Measurements from ENCODE around the gene SHH. TPM values are rescaled to one million over a fixed set of nuclear protein-coding genes. Genes with fewer than 3 reads are reported as not detected.

SHH gene
- total RNA-seq, 1 donor from 2014 or later, result 0.16 TPM

DNA sequence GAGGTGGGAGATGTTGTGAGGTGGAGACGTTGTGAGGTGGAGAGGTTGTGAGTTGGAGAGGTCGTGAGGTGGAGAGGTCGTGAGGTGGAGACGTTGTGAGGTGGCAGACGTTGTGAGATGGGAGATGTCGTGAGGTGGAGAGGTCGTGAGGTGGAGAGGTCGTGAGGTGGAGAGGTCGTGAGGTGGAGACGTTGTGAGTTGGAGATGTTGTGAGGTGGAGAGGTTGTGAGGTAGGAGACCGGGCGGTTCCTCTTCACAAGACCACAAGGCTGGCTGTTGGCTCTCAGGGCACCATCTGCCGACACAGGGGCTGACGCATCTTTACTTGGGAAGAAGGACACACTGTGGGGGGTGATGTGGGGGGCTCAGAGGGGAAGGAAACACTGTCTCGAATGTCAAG, 34.7 kb upstream of the SHH start:
- H3K36me3 Mint-ChIP-seq (ENCODE audit: low read depth, unreplicated experiment), result no peaks in the 10 kb centered on the region
- H3K27ac ChIP-seq (ENCODE audit: low read depth, low read length), result no peak overlapping the region
- H3K9ac ChIP-seq (ENCODE audit: low read length), result no peak overlapping the region
- TF ChIP-seq, protein P1, sequence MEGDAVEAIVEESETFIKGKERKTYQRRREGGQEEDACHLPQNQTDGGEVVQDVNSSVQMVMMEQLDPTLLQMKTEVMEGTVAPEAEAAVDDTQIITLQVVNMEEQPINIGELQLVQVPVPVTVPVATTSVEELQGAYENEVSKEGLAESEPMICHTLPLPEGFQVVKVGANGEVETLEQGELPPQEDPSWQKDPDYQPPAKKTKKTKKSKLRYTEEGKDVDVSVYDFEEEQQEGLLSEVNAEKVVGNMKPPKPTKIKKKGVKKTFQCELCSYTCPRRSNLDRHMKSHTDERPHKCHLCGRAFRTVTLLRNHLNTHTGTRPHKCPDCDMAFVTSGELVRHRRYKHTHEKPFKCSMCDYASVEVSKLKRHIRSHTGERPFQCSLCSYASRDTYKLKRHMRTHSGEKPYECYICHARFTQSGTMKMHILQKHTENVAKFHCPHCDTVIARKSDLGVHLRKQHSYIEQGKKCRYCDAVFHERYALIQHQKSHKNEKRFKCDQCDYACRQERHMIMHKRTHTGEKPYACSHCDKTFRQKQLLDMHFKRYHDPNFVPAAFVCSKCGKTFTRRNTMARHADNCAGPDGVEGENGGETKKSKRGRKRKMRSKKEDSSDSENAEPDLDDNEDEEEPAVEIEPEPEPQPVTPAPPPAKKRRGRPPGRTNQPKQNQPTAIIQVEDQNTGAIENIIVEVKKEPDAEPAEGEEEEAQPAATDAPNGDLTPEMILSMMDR (IDR thresholded peaks at IDR 0.05; ENCODE audit: insufficient read depth, low read depth, low read length), result no peak
- TF ChIP-seq EZH2 (IDR thresholded peaks at IDR 0.05; ENCODE audit: insufficient read depth, low read length), result no peak
- no peak overlapping the region for H3K4me3 Mint-ChIP-seq (ENCODE audit: unreplicated experiment)
- no peaks in the 10 kb centered on the region for H3K4me1 Mint-ChIP-seq (ENCODE audit: low read depth, unreplicated experiment)
- DNase-seq (ENCODE audit: low read depth), result no peak
- no peak overlapping the region for H3K4me3 ChIP-seq (ENCODE audit: insufficient read depth, low read depth, low read length)
- no peaks in the 10 kb centered on the region for H3K4me1 ChIP-seq (ENCODE audit: insufficient read depth, low read length)
- FAIRE-seq, result no peak
- no peak overlapping the region for H3K4me2 ChIP-seq (ENCODE audit: low read length)
- H4K20me1 ChIP-seq (ENCODE audit: insufficient read depth, low read length), result no peaks in the 10 kb centered on the region
- no peak overlapping the region for H3K27ac Mint-ChIP-seq (ENCODE audit: unreplicated experiment)
- H3K9me3 ChIP-seq (ENCODE audit: insufficient read depth, low read depth, low read length), result no peaks in the 10 kb centered on the region
- H2AFZ ChIP-seq (ENCODE audit: low read depth, low read length), result no peak overlapping the region
- H3K9me3 Mint-ChIP-seq (ENCODE audit: unreplicated experiment), result no peaks in the 10 kb centered on the region
- peaks cover 3% of the 10 kb centered on the region for H3K27me3 ChIP-seq (ENCODE audit: insufficient read depth, low read length)
- H3K27me3 Mint-ChIP-seq (ENCODE audit: low read depth, unreplicated experiment), result peaks cover 28% of the 10 kb centered on the region
- no peaks in the 10 kb centered on the region for H3K79me2 ChIP-seq (ENCODE audit: insufficient read depth, low read length)
- no peaks in the 10 kb centered on the region for H3K36me3 ChIP-seq (ENCODE audit: insufficient read depth, low read length)

DNA sequence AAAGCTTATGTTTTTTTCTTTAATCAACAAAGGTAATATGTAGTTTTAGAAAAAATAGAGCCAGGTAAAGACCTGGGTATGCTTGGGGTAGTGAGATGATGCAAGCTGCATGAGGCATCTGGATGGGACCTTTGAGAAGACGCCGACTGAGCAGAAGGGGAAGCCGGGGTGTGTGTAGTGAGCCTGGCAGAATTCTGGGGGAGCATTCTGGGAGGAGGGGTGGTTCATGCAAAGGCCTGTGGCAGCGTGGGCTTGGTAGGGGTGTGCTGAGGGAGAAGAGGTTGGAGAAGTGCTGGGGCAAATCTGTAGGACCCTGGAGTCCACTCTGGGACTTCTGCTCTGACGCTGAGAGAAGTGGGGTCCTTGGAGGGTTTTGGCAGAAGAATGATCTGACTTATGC, 33.9 kb upstream of the SHH start:
- Mint-ChIP-seq H3K9me3 (ENCODE audit: unreplicated experiment) (no peaks in the 10 kb centered on the region), H3K27ac (ENCODE audit: unreplicated experiment) (no peak overlapping the region), H3K4me3 (ENCODE audit: unreplicated experiment) (no peak overlapping the region), H3K27me3 (ENCODE audit: low read depth, unreplicated experiment) (peaks cover 24% of the 10 kb centered on the region), H3K36me3 (ENCODE audit: low read depth, unreplicated experiment) (no peaks in the 10 kb centered on the region), H3K4me1 (ENCODE audit: low read depth, unreplicated experiment) (no peaks in the 10 kb centered on the region)
- Histone ChIP-seq H3K9ac (ENCODE audit: low read length) (no peak overlapping the region), H3K9me3 (ENCODE audit: insufficient read depth, low read depth, low read length) (no peaks in the 10 kb centered on the region), H2AFZ (ENCODE audit: low read depth, low read length) (no peak overlapping the region), H3K4me2 (ENCODE audit: low read length) (no peak overlapping the region), H3K4me3 (ENCODE audit: insufficient read depth, low read depth, low read length) (no peak overlapping the region), H3K4me1 (ENCODE audit: insufficient read depth, low read length) (no peaks in the 10 kb centered on the region), H3K27ac (ENCODE audit: low read depth, low read length) (no peak overlapping the region), H3K79me2 (ENCODE audit: insufficient read depth, low read length) (no peaks in the 10 kb centered on the region), H3K36me3 (ENCODE audit: insufficient read depth, low read length) (no peaks in the 10 kb centered on the region), H4K20me1 (ENCODE audit: insufficient read depth, low read length) (no peaks in the 10 kb centered on the region), H3K27me3 (ENCODE audit: insufficient read depth, low read length) (peaks cover 3% of the 10 kb centered on the region)
- DNase-seq (ENCODE audit: low read depth) (no peak), FAIRE-seq (no peak)
- TF ChIP-seq, protein P1 (IDR thresholded peaks at IDR 0.05; ENCODE audit: insufficient read depth, low read depth, low read length), result no peak
- TF ChIP-seq EZH2 (IDR thresholded peaks at IDR 0.05; ENCODE audit: insufficient read depth, low read length), result no peak

DNA sequence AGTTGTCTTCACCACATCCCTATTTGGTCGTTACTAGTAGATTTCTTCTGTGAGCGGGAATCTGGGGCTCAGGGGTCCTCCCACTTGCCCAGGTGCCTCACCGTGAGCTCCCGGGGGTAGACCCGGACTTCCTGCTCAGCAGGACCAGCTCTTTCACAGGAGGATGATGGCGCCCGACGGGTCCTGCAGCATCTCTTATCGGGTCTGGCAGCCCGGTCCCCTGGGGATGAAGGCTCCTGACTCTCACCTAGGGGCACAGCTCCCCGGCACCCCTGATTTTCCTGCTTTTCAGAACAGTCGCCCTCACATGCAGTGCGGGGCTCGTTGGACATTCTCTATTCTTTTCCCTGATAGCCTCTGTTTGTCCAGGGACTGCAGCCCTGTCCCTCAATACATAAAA, 33.0 kb upstream of the SHH start:
- Mint-ChIP-seq H3K27me3 (ENCODE audit: low read depth, unreplicated experiment) (peaks cover 16% of the 10 kb centered on the region), H3K9me3 (ENCODE audit: unreplicated experiment) (no peaks in the 10 kb centered on the region), H3K27ac (ENCODE audit: unreplicated experiment) (no peak overlapping the region), H3K4me3 (ENCODE audit: unreplicated experiment) (no peak overlapping the region), H3K4me1 (ENCODE audit: low read depth, unreplicated experiment) (no peaks in the 10 kb centered on the region), H3K36me3 (ENCODE audit: low read depth, unreplicated experiment) (no peaks in the 10 kb centered on the region)
- no peak overlapping the region for H3K4me2 ChIP-seq (ENCODE audit: low read length)
- no peaks in the 10 kb centered on the region for H3K9me3 ChIP-seq (ENCODE audit: insufficient read depth, low read depth, low read length)
- H3K79me2 ChIP-seq (ENCODE audit: insufficient read depth, low read length), result no peaks in the 10 kb centered on the region
- H4K20me1 ChIP-seq (ENCODE audit: insufficient read depth, low read length), result no peaks in the 10 kb centered on the region
- no peaks in the 10 kb centered on the region for H3K36me3 ChIP-seq (ENCODE audit: insufficient read depth, low read length)
- no peak for TF ChIP-seq EZH2 (IDR thresholded peaks at IDR 0.05; ENCODE audit: insufficient read depth, low read length)
- TF ChIP-seq, protein P1 (IDR thresholded peaks at IDR 0.05; ENCODE audit: insufficient read depth, low read depth, low read length), result no peak
- no peaks in the 10 kb centered on the region for H3K4me1 ChIP-seq (ENCODE audit: insufficient read depth, low read length)
- no peak overlapping the region for H3K27ac ChIP-seq (ENCODE audit: low read depth, low read length)
- no peak overlapping the region for H3K9ac ChIP-seq (ENCODE audit: low read length)
- no peaks in the 10 kb centered on the region for H3K27me3 ChIP-seq (ENCODE audit: insufficient read depth, low read length)
- DNase-seq (ENCODE audit: low read depth), result no peak
- no peak overlapping the region for H3K4me3 ChIP-seq (ENCODE audit: insufficient read depth, low read depth, low read length)
- no peak for FAIRE-seq
- H2AFZ ChIP-seq (ENCODE audit: low read depth, low read length), result no peak overlapping the region
